ENCODE data around the gene MBD2. TPM values are rescaled to one million over a fixed set of nuclear protein-coding genes. Genes with fewer than 3 reads are reported as not detected.

MBD2 gene
- total and polyA plus RNA-seq, 4 donors, result 9.2 to 16.2 (median 11.4) TPM

GRCh38 chr18:54233747-54234146 is 9.3 kb upstream of the MBD2 start:
- no peaks in the 10 kb centered on the region for H3K36me3 ChIP-seq (ENCODE audit: control insufficient read depth in 4 of 4, insufficient read depth in 3 of 4, low read depth in 1 of 4, low read length in 3 of 4)
- TF ChIP-seq FOXA1 (IDR thresholded peaks at IDR 0.05) (no peak), MAX (IDR thresholded peaks at IDR 0.05) (no peak), NR2F2 (IDR thresholded peaks at IDR 0.05) (no peak), FOXA2 (IDR thresholded peaks at IDR 0.05) (no peak), GABPA (IDR thresholded peaks at IDR 0.05 in 1 of 2, conservative IDR thresholded peaks at IDR 0.05 in 1 of 2) (no peak), SP1 (IDR thresholded peaks at IDR 0.05) (no peak), CTCF (IDR thresholded peaks at IDR 0.05; ENCODE audit: low read depth, low read length, missing input control) (no peak), RAD21 (IDR thresholded peaks at IDR 0.05) (no peak), YY1 (IDR thresholded peaks at IDR 0.05) (no peak), HNF4G (IDR thresholded peaks at IDR 0.05) (no peak), TAF1 (conservative IDR thresholded peaks at IDR 0.05) (no peak), JUND (IDR thresholded peaks at IDR 0.05) (no peak), HNF4A (conservative IDR thresholded peaks at IDR 0.05) (no peak), REST (IDR thresholded peaks at IDR 0.05) (no peak), EGR1 (IDR thresholded peaks at IDR 0.05; ENCODE audit: low read depth in 2 of 2) (no peak)
- TF ChIP-seq, protein P1, sequence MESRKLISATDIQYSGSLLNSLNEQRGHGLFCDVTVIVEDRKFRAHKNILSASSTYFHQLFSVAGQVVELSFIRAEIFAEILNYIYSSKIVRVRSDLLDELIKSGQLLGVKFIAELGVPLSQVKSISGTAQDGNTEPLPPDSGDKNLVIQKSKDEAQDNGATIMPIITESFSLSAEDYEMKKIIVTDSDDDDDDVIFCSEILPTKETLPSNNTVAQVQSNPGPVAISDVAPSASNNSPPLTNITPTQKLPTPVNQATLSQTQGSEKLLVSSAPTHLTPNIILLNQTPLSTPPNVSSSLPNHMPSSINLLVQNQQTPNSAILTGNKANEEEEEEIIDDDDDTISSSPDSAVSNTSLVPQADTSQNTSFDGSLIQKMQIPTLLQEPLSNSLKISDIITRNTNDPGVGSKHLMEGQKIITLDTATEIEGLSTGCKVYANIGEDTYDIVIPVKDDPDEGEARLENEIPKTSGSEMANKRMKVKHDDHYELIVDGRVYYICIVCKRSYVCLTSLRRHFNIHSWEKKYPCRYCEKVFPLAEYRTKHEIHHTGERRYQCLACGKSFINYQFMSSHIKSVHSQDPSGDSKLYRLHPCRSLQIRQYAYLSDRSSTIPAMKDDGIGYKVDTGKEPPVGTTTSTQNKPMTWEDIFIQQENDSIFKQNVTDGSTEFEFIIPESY (IDR thresholded peaks at IDR 0.05), result no peak
- TF ChIP-seq, protein P2, sequence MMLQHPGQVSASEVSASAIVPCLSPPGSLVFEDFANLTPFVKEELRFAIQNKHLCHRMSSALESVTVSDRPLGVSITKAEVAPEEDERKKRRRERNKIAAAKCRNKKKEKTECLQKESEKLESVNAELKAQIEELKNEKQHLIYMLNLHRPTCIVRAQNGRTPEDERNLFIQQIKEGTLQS (IDR thresholded peaks at IDR 0.05), result no peak
- no peak overlapping the region for H3K9ac ChIP-seq (ENCODE audit: low read depth in 1 of 2, low read length in 2 of 2)
- no peaks in the 10 kb centered on the region for H3K9me3 ChIP-seq (ENCODE audit: control insufficient read depth in 4 of 4, low read length in 3 of 4)
- H3K4me3 ChIP-seq (ENCODE audit: low read depth in 1 of 3, low read length in 3 of 3), result no peak overlapping the region
- no peaks in the 10 kb centered on the region for H3K27me3 ChIP-seq (ENCODE audit: control insufficient read depth in 4 of 4, insufficient read depth in 4 of 4, low read length in 3 of 4)
- DNase-seq (ENCODE audit: low spot score), result no peak
- H3K27ac ChIP-seq (ENCODE audit: low read depth in 1 of 2, low read length in 2 of 2), result no peak overlapping the region
- WGBS, result 94% methylated on average over 5 of the region's 5 CpGs
- H3K4me1 ChIP-seq (ENCODE audit: control insufficient read depth in 4 of 4, insufficient read depth in 4 of 4, low read length in 3 of 4), result peaks cover 0 to 6% (median 2%) of the 10 kb centered on the region in 4 donors

DNA sequence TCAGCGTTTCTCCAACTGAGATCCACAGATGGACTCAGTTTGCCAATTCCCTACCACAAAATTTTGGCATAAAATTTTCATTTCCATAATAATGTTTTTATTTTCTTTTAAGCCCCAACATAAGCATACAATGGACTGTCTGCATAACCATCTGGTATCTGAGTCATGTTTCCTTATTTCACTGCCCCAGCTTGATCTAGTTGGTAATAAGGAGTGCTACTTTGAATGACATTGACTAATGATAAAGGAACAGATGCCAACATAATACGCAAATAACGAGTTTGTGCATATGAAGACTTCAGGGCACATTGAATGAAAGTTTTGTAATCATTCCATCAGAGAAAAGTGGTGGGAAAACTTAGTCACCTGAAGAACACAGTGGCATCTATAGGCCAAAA is 8.8 kb upstream of the MBD2 start:
- Histone ChIP-seq H3K4me1 (ENCODE audit: control insufficient read depth in 4 of 4, insufficient read depth in 4 of 4, low read length in 3 of 4) (peaks cover 0 to 2% (median 0%) of the 10 kb centered on the region in 4 donors), H3K36me3 (ENCODE audit: control insufficient read depth in 4 of 4, insufficient read depth in 3 of 4, low read depth in 1 of 4, low read length in 3 of 4) (no peaks in the 10 kb centered on the region), H3K9me3 (ENCODE audit: control insufficient read depth in 4 of 4, low read length in 3 of 4) (no peaks in the 10 kb centered on the region), H3K9ac (ENCODE audit: low read depth in 1 of 2, low read length in 2 of 2) (no peak overlapping the region), H3K27me3 (ENCODE audit: control insufficient read depth in 4 of 4, insufficient read depth in 4 of 4, low read length in 3 of 4) (no peaks in the 10 kb centered on the region), H3K4me3 (ENCODE audit: low read depth in 1 of 3, low read length in 3 of 3) (no peak overlapping the region), H3K27ac (ENCODE audit: low read depth in 1 of 2, low read length in 2 of 2) (no peak overlapping the region)
- TF ChIP-seq FOXA2 (IDR thresholded peaks at IDR 0.05), result no peak
- WGBS, result 83% methylated on average over 3 of the region's 3 CpGs
- DNase-seq (ENCODE audit: low spot score), result no peak

Measured in liver (tissue), 9 donors.